ENCODE results near the gene AGPAT3.

AGPAT3 gene

GRCh38 chr21:43954042-43954441, 89.0 kb downstream of the AGPAT3 start:
- TF ChIP-seq CTCF (IDR thresholded peaks at IDR 0.05; ENCODE audit: low read depth, low read length, missing control alignments): no peak
- H3K4me3 ChIP-seq (replicated peaks; ENCODE audit: low read depth, low read length): no peak overlapping the region
- DNase-seq (ENCODE audit: extremely low read depth, low read depth): no peak

GRCh38 chr21:43954896-43955295, 89.9 kb downstream of the AGPAT3 start:
- H3K4me3 ChIP-seq (replicated peaks; ENCODE audit: low read depth, low read length): no peak overlapping the region
- TF ChIP-seq CTCF (IDR thresholded peaks at IDR 0.05; ENCODE audit: low read depth, low read length, missing control alignments): no peak
- DNase-seq (ENCODE audit: extremely low read depth, low read depth): no peak

- no peak for DNase-seq (ENCODE audit: extremely low read depth, low read depth)
- no peak overlapping the region for H3K4me3 ChIP-seq (replicated peaks; ENCODE audit: low read depth, low read length)
These were observed 91.1 kb downstream of the AGPAT3 start for GRCh38 chr21:43956019-43956669.

DNA sequence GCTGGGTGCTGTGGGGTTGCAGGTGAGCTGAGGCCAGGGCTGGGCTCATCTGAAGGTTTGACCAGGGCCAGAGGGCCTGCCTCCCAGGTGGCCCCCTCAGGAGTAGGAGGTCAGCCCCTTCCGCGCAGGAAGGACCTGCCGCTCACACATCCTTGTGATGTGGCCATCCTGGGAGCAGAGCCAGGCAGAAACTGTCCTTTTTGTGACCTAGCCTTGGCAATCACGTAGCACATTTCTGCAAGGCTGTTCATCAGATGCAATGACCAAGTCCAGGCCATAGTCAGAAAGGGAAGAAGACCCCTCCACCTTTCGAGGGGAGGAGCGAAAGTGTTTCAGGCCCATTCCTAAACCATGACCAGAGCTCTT, 91.6 kb downstream of the AGPAT3 start:
- H3K4me3 ChIP-seq (replicated peaks; ENCODE audit: low read depth, low read length): no peak overlapping the region
- no peak for DNase-seq (ENCODE audit: extremely low read depth, low read depth)

More at GRCh38 chr21:43956019-43956669, 91.1 kb downstream of the AGPAT3 start:
- no peak for TF ChIP-seq CTCF (IDR thresholded peaks at IDR 0.05; ENCODE audit: low read depth, low read length, missing control alignments)

GRCh38 chr21:43957128-43957571, 92.1 kb downstream of the AGPAT3 start:
- no peak for DNase-seq (ENCODE audit: extremely low read depth, low read depth)
- TF ChIP-seq CTCF (IDR thresholded peaks at IDR 0.05; ENCODE audit: low read depth, low read length, missing control alignments): no peak
- H3K4me3 ChIP-seq (replicated peaks; ENCODE audit: low read depth, low read length): no peak overlapping the region

More for the DNA sequence above, 91.6 kb downstream of the AGPAT3 start:
- no peak for TF ChIP-seq CTCF (IDR thresholded peaks at IDR 0.05; ENCODE audit: low read depth, low read length, missing control alignments)

DNA sequence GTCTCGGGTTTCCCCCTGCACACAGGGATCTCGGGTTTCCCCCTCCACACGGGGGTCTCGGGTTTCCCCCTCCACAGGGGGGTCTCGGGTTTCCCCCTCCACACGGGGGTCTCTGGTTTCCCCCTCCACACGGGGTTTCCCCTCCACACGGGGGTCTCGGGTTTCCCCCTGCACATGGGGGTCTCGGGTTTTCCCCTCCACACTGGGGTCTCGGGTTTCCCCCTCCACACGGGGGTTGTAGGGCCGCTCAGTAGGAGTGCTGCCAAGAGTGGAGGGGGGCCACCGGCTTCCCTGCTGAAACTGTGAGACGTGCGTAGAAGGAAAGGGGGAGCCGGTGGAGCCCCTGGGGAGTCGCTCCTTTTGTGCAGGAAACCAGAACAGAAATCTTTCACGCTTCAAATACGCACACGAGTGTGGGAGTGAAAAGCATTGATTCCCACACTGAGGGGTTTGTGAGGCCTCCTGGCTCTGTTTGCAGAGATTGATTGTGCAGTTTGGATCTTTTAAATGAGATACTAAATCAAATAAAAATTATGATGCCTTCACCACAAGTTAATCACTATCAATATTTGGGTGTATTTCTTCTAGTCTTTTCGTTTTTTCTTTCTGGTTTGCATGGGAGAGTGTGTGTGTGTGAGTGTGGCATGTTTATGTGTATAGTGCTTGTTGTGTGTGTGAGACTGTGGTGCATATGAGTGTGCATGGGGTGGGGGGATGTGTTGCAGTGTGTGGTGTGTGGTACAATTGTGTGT, 92.8 kb downstream of the AGPAT3 start:
- no peak overlapping the region for H3K4me3 ChIP-seq (replicated peaks; ENCODE audit: low read depth, low read length)
- no peak for TF ChIP-seq CTCF (IDR thresholded peaks at IDR 0.05; ENCODE audit: low read depth, low read length, missing control alignments)
- no peak for DNase-seq (ENCODE audit: extremely low read depth, low read depth)

Measured in HFF-Myc (cell line).